ENCODE measurements around the gene BLMH.
A peak's percentile ranks its signal among the peaks of the same experiment; 100 is the strongest.

Gene BLMH

GRCh38 chr17:30308406-30308805 is 16.7 kb upstream of the BLMH start:
- no peak for DNase-seq (ENCODE audit: low read depth, low spot score)

GRCh38 chr17:30304778-30305177 is 13.0 kb upstream of the BLMH start:
- DNase-seq (ENCODE audit: low read depth, low spot score): no peak

- DNase-seq (ENCODE audit: low read depth, low spot score): no peak
These were observed 10.5 kb upstream of the BLMH start for GRCh38 chr17:30302241-30302640.

DNA sequence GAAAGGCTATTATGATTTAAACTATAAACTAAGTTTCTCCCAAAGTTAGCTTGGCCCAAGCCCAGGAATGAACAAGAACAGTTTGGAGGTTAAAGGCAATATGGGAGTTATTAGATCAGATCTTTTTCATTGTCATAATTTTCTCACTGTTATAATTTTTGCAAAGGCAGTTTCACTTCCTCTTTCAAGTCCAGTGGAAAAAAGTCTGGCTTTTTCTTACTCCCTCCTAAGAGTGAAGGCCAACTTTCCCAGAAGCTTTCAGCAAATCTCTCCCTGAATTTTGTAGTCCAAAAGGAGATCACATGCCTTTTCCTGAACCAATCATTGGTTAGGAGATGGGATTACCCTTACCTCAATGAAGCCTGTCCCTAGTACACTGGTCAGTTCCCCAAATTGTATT is 9.1 kb upstream of the BLMH start:
- DNase-seq (ENCODE audit: low read depth, low spot score): no peak

- DNase-seq (ENCODE audit: low read depth, low spot score): no peak
These were observed 7.3 kb upstream of the BLMH start for GRCh38 chr17:30299000-30299399.

DNA sequence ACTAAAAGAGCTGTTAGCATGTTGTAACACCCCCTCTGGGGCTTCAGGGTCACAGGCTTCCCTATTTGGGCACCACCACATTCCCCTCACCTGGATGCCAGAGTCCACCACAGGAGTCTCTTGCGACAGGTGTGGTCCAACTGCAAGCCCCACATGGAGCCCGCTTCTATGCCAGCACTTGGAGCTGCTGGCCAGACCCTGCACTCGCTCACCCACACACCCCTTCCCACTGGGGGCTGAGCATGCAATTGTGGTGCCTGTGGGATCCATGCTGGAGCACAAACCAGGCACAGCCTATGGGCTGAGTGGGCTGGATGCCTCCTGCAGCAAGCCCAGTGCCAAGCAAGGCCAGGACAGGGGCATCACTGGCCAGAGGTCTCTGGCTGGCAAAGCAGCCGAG is 6.0 kb upstream of the BLMH start:
- no peak for DNase-seq (ENCODE audit: low read depth, low spot score)

- no peak for DNase-seq (ENCODE audit: low read depth, low spot score)
These were observed 4.8 kb upstream of the BLMH start for GRCh38 chr17:30296499-30297080.

DNA sequence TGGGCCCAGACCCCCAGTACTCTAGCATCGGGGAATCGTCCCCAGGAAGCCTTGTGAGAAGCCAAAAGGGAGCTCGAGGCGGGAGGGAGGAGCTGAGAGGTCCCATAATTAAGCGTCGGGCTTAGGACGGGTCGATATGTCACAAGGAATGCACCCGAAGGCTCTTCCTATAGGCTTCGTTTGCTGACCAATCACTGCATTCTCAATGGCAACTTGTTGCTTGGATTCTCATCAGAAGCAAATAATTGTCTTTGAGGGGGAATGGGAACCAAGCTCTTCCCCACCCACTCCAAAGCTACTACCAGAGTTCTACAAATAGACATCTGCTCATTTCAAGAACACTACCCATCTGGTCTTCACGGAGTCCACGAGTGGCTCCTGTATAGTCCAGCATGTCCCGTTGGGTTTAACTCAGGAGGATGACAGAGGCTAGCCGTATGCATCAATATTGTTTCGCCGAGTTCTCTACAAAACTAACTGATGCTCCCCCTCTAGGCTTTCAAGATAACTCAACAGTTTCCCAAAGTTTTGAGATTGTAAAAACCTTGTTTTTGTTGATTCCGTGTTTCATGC is 628 bp upstream of the BLMH start:
- no peak for DNase-seq (ENCODE audit: low read depth, low spot score)

GRCh38 chr17:30290696-30291542 is 825 bp downstream of the BLMH start:
- no peak for DNase-seq (ENCODE audit: low read depth, low spot score)

GRCh38 chr17:30290077-30290476 is 1.7 kb downstream of the BLMH start:
- DNase-seq (ENCODE audit: low read depth, low spot score): no peak

- no peak for DNase-seq (ENCODE audit: low read depth, low spot score)
These were observed 12.6 kb downstream of the BLMH start for GRCh38 chr17:30279156-30279555.

GRCh38 chr17:30278032-30278431 is 13.7 kb downstream of the BLMH start:
- no peak for DNase-seq (ENCODE audit: low read depth, low spot score)

GRCh38 chr17:30275911-30276310 is 15.8 kb downstream of the BLMH start:
- DNase-seq (ENCODE audit: low read depth, low spot score): no peak

DNA sequence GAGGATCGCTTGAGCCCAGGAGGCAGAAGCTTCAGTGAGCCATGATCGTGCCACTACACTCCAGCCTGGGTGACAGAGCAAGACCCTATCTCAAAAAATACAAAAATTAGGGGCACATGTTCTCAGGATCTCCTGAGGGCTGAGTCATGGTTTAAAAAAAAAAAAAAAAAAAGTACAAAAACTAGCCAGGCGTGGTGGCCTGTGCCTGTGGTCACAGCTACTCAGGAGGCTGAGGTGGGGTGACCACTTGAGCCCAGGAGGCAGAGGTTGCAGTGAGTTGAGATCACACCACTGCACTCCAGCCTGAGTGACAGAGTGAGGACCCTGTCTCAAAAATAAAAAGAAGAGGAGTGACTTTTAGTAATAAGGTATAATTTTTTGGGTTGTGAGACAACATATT is 16.9 kb downstream of the BLMH start:
- DNase-seq (ENCODE audit: low read depth, low spot score): no peak

DNA sequence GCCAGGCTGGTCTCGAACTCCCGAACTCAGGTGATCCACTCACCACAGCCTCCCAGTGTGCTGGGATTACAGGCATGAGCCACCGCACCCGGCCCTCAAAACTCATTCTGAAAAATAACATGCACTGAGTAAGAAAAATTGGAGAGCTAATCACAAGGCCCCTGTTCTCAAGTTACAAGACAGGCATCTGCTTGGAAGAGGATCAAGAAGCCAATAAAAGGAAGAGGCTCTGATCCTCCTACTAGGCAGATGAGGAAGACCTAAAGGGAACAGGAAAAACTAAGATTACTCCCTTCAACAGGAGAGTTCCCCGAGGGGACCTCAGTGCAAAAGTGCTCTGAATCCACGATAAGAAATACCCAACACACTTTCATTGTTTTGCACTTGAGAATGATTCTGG is 18.4 kb downstream of the BLMH start:
- DNase-seq (ENCODE audit: low read depth, low spot score): peak; percentile 26

- DNase-seq (ENCODE audit: low read depth, low spot score): peak; percentile 96
These were observed 20.6 kb downstream of the BLMH start for GRCh38 chr17:30271102-30271501.

- no peak for DNase-seq (ENCODE audit: low read depth, low spot score)
These were observed 24.1 kb downstream of the BLMH start for GRCh38 chr17:30267625-30268024.

DNA sequence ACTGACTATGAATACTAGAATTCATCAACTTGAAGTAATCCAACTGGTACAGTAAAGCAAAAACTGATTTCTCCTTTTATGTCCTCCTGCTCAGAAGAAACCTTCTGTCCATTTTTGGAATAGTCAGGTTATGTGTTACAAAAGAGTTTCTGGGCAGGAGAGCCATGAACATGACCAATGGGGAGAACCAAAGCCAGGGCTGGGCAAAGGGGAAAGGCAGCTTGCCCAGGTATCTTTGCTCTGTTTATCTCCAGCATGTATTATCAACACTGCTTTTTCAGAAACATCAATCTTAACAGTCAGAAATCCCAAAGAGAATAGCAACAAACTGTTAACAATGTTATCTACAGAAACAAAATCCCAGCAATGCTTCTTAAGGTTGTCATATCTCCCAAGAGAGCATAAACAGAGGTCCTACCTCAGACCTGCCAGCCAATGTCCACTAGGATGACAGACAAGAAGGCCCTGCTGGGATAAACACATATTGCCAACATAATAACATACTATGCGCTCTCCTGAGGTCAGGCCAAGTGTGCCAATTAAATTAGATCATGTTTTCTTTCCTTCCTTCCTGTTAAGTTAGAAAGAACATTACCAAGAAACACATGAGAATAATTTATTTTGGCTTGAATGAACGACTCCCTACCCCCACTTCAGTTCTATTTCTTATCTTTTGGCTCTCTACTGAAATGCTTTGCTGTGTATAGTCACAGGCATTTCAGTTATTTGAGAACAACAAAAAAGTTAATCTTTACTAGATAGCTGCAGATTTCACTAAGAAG is 28.0 kb downstream of the BLMH start:
- no peak for DNase-seq (ENCODE audit: low read depth, low spot score)

DNA sequence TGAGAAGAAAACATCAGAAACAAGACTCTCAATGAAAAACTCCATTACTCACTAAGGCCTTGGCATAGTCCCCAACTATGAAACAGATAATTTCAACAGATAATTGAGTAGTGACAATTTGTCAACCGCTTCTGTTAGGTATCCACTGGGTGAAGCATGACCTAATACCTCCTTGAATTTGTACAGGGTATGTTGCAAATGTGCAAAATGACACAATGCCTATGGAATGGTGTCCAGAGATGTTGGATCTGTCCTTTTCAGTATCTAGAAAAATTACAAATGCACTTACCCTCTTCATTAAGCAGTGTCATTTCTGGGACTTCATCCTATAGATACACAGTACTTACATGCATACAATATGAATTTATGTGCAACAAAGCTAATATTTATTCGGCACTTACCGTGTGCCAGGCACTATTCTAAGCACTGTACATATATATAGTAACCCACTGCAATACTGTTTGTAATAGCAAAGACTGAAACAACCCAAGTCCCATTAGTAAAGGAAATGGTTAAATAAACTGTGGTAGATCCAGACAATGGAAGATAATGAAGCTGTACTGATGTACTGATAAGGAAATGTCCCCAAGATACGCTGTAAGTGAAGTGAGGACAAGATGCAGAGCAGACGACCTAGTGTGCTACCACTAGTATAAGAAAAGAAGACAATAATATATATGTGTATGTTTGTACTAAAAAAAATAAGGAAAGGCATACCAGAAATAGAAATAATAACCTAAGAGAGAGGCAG is 34.8 kb downstream of the BLMH start:
- DNase-seq (ENCODE audit: low read depth, low spot score): no peak

DNA sequence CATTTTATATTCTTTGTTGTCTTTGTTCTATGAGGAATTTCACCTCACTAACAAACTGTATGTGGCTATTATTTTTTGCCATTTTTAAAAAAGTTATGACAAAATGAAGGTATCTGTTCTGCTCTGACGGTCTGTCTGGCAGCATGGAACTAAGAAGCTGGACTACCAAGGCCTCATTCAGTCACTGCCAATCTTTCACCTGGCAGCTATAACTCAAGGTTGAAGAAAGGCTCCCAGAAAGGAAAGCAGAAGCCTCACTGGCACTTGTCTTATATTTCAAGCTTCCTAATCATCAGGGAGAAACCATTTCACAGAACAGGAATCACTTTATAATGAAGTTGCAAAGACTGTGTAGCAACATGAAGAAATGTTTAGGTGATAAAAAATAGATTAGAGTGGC is 37.6 kb downstream of the BLMH start:
- DNase-seq (ENCODE audit: low read depth, low spot score): no peak

DNA sequence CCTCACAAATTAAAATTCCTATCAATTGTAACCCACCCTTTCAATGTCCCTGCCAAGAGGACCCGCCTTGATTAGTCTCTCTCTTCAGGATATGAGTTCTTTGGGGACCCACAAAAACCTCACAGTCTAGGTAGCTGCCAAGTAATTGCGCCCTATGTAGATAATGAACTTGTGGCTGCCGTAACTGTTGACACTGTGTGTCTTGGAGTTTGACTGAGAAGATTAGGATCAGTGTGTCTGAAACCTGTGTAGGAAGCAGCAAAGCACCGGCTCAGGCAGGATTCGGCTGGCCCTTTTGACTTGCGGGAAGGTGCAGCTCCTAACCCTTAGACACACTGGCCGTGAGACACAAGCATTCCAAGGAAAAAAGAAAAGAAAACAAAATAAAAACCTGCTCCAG is 38.4 kb downstream of the BLMH start:
- DNase-seq (ENCODE audit: low read depth, low spot score): no peak

DNA sequence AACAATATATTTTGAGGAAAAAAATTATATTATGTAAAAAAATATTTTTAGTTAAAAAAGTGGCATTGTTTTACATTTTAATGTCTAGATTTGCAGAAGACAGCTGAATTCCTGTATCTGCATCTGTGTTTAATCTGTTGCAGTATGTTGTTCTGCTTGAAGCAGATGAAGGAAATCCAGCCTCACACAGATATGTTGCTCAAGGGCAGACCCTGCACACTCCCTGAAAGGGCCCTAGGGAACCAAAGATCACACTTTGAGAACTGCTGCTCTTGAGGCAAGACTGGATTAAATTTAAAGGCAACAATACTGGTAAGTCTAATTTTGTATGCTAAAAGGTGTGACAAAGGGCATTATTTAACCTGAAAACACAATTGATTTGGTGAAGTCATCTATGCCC is 39.8 kb downstream of the BLMH start:
- no peak for DNase-seq (ENCODE audit: low read depth, low spot score)
